Duodenal mucosa (tissue), 2 donors: ENCODE results near the gene DCLRE1A.

ENCODE experiments used
- H3K27ac ChIP-seq: one replicate; pipeline ENCODE4 v1.7.0; 2013; ENCODE audit warnings: low read depth, low read length
- H3K27me3 ChIP-seq, 2 donors: one replicate each; pipeline ENCODE4 v1.7.0; 2013; ENCODE audit warnings: low read length in 2 of 2, control low read depth in 1 of 2; ENCODE audit not compliant: insufficient read depth in 2 of 2, control insufficient read depth in 1 of 2
- H3K36me3 ChIP-seq, 2 donors: one replicate each; pipeline ENCODE4 v1.7.0; 2013; ENCODE audit warnings: low read length in 2 of 2, control low read depth in 1 of 2; ENCODE audit not compliant: insufficient read depth in 2 of 2, control insufficient read depth in 1 of 2
- H3K4me1 ChIP-seq, 2 donors: one replicate each; pipeline ENCODE4 v1.7.0; 2013; ENCODE audit warnings: low read length in 2 of 2, control low read depth in 1 of 2; ENCODE audit not compliant: insufficient read depth in 2 of 2, control insufficient read depth in 1 of 2
- H3K4me3 ChIP-seq, 2 donors: one replicate each; pipeline ENCODE4 v1.7.0; 2013; ENCODE audit warnings: low read length in 2 of 2, low read depth in 1 of 2
- H3K9ac ChIP-seq, 2 donors: one replicate each; pipeline ENCODE4 v1.7.0; 2013; ENCODE audit warnings: low read length in 2 of 2, low read depth in 1 of 2
- H3K9me3 ChIP-seq, 2 donors: one replicate each; pipeline ENCODE4 v1.7.0; 2013; ENCODE audit warnings: low read length in 2 of 2, control low read depth in 1 of 2; ENCODE audit not compliant: control insufficient read depth in 1 of 2

The DCLRE1A gene

DNA sequence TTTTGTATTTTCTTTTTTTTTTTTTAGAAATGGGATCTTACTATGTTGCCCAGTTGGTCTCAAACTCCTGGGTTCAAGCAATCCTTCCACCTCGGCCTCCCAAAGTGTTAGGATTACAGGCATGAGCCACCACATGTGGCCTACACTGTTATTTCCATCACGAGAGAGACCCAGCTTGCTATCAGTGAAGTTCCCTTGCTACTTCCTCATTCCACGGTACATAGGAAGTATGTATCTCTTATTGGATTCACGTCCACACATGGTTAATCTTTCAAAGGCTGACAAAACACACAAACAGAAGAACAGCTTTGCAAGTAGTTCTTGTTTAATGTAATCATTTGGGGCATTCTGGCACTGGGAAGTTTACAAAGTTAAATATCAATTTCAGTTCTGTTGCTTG, 50.9 kb downstream of the DCLRE1A start:
- H3K9me3 ChIP-seq, result no peaks in the 10 kb centered on the region
- H3K9ac ChIP-seq, result no peak overlapping the region

DNA sequence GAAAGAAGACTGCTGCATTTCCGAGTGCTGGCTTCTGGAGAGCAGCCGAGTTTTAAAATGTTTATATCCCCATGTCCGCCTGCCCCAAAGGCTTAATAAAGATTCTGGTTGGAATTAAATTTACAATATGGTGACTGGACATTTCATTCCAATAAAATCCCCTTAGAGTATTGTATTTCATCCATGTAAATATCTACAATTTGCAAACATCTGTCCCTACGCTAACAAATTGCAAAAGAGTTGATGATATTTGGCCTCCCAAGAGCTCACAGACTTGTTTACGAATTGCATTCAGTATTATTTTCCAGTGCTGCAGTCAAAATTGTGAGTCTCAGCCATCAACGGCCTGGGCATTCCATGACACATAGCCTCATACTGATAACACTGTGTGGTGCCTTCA, 52.3 kb downstream of the DCLRE1A start:
- Histone ChIP-seq H3K36me3 (no peaks in the 10 kb centered on the region), H3K9ac (no peak overlapping the region), H3K27me3 (no peaks in the 10 kb centered on the region), H3K9me3 (no peaks in the 10 kb centered on the region), H3K27ac (no peak overlapping the region), H3K4me3 (no peak overlapping the region), H3K4me1 (no peaks in the 10 kb centered on the region)

More for the DNA sequence above, 50.9 kb downstream of the DCLRE1A start:
- Histone ChIP-seq H3K4me3 (no peak overlapping the region), H3K36me3 (no peaks in the 10 kb centered on the region), H3K27me3 (no peaks in the 10 kb centered on the region), H3K4me1 (no peaks in the 10 kb centered on the region), H3K27ac (no peak overlapping the region)

DNA sequence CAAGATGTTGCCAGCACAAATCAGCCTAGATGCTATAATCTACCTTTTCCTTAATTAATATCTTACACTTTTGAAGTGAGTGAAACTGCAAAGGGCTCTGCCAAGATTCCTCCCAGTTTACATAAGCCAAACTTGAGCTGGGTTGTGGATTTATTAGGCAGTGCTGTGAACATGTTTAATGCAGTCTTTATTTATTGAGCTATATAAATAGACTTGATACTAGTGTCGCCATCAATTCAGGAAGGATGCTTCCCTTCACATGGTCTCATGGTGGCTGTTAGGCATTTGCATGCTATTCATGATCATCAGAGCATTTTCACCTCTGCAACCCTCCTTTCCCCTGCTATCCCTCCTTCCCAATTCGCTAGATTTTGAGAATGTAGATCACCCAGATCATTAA, 62.2 kb downstream of the DCLRE1A start:
- Histone ChIP-seq H3K36me3 (no peaks in the 10 kb centered on the region), H3K4me3 (no peak overlapping the region), H3K27me3 (no peaks in the 10 kb centered on the region), H3K27ac (no peak overlapping the region), H3K9ac (no peak overlapping the region), H3K4me1 (peaks cover 0 to 3% of the 10 kb centered on the region in 2 donors), H3K9me3 (no peaks in the 10 kb centered on the region)

DNA sequence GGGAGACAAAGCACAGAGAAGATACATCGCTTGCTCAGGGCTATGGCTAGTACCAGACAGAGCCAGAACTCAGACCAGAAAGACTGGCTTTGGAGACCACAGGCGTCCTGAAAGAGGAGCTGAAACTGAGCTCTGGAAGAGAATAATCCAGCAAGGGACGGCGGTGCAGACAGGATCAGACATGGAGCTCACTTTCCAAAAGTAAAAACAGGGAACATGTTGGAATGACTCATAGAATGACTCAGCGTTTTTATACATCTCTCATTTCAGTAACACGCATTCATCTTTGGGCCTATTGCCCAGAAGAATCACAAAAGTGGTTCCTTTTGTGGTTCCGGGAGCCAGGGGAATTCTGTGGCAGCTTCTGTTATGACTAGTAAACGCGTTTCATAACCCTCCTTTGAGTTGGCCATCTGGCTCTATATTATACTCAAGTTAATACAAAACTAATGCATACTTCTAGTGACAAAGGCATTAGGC, 65.2 kb downstream of the DCLRE1A start:
- H3K9ac ChIP-seq, result no peak overlapping the region
- H3K27me3 ChIP-seq, result no peaks in the 10 kb centered on the region
- H3K27ac ChIP-seq, result no peak overlapping the region
- no peaks in the 10 kb centered on the region for H3K36me3 ChIP-seq
- peaks cover 0 to 3% of the 10 kb centered on the region in 2 donors for H3K4me1 ChIP-seq
- H3K4me3 ChIP-seq, result no peak overlapping the region
- no peaks in the 10 kb centered on the region for H3K9me3 ChIP-seq
